Gastrocnemius medialis (tissue), 4 donors: Measurements from ENCODE around the gene MINK1. TPM values are rescaled to one million over a fixed set of nuclear protein-coding genes. Genes with fewer than 3 reads are reported as not detected.

Experiments used
- ATAC-seq, 2 donors: fragments of 150-250 bp; one replicate each; pipeline ENCODE4 v1.9.1; 2016
- DNase-seq, 2 donors: peaks; one replicate each; pipeline ENCODE4 v3.0.0-alpha.2; 2019
- H3K27ac ChIP-seq, 4 donors: fragments of 200-600 bp; sonication (generic); 1 replicate in 1 of 4; 2 replicates in 3 of 4; pipeline ENCODE4 v1.5.1; 2016 to 2018; ENCODE audit warnings: mild to moderate bottlenecking in 2 of 4, moderate library complexity in 1 of 4
- H3K27me3 ChIP-seq, 3 donors: fragments of 200-600 bp; sonication (generic) in 2 of 3; 1 replicate in 1 of 3; 2 replicates in 2 of 3; pipeline versions ENCODE4 v1.5.1 to v1.6.0; 2016 to 2019; ENCODE audit warnings: mild to moderate bottlenecking in 1 of 3, moderate library complexity in 1 of 3
- H3K36me3 ChIP-seq, 2 donors: fragments of 200-600 bp; sonication (generic) in 1 of 2; one replicate each; pipeline ENCODE4 v1.5.1; 2017 to 2018
- H3K4me1 ChIP-seq, 2 donors: fragments of 200-600 bp; sonication (generic) in 1 of 2; one replicate each; pipeline ENCODE4 v1.5.1; 2016 to 2017; ENCODE audit warnings: mild to moderate bottlenecking in 2 of 2
- H3K4me3 ChIP-seq, 4 donors: fragments of 200-600 bp; sonication (generic) in 3 of 4; 1 replicate in 1 of 4; 2 replicates in 3 of 4; pipeline ENCODE4 v1.5.1; 2016 to 2019; ENCODE audit warnings: mild to moderate bottlenecking in 2 of 4
- H3K9me3 ChIP-seq, 3 donors: fragments of 200-600 bp; sonication (generic) in 2 of 3; 1 replicate in 1 of 3; 2 replicates in 2 of 3; pipeline ENCODE4 v1.5.1; 2016 to 2019
- CTCF ChIP-seq, 5 experiments: fragments of 450-650 bp in 3 of 5; fragments of 200-600 bp in 2 of 5; sonication (generic) in 2 of 5; IDR thresholded peaks in 4 of 5; conservative IDR thresholded peaks in 1 of 5; 1 replicate in 4 of 5; 2 replicates in 1 of 5; pipeline ENCODE4 v1.5.1; 2016 to 2019; ENCODE audit warnings: antibody characterized with exemption in 5 of 5, mild to moderate bottlenecking in 3 of 5, moderate library complexity in 3 of 5
- POLR2A ChIP-seq, 2 donors: fragments of 450-650 bp; IDR thresholded peaks; one replicate each; pipeline ENCODE4 v1.6.1; 2017; ENCODE audit warnings: antibody characterized with exemption in 2 of 2, mild to moderate bottlenecking in 2 of 2, moderate library complexity in 2 of 2
- in situ Hi-C, 4 donors: fragments of 200-750 bp; cut with MboI; loops; one replicate each; pipeline versions ENCODE4 v1.15.0 to v1.8.0; 2017; ENCODE audit warnings: low sequenced_read_pairs in 4 of 4
- intact Hi-C: fragments of 100-400 bp; cut with DNase I; formaldehyde crosslinking; loops from one replicate; pipeline ENCODE4 v1.15.1; 2023; ENCODE audit warnings: low total_unique reads
- total RNA-seq, 4 donors: library from RNA; depleted of rRNA; stranded (reverse); fragments of >200 nt; gene quantifications; one replicate each; pipeline versions ENCODE4 v1.1.0 to v1.2.3, GENCODE V29; 2016

Gene MINK1
- total RNA-seq, 4 donors from 2014 or later = 11.7 to 20.2 (median 15.3) TPM

- Histone ChIP-seq H3K27me3 (peaks cover 21 to 37% (median 30%) of the 10 kb centered on the region in 3 donors), H3K9me3 (no peaks in the 10 kb centered on the region), H3K27ac (no peak overlapping the region), H3K4me1 (peaks cover 36 to 44% of the 10 kb centered on the region in 2 donors), H3K36me3 (no peaks in the 10 kb centered on the region), H3K4me3 (no peak overlapping the region)
- intact Hi-C loops (no loop called here), in situ Hi-C loops (loop anchor here (5.0 to 25.0 kb wide), 4 partner anchors 53 to 99 kb away; partner anchors contain the start of genes C17orf107 (in 2 of the 4), CXCL16 (in 1 of the 4), MED11 (in 1 of the 4) and ZMYND15 (in 1 of the 4))
- DNase-seq (no peak), ATAC-seq (no peak)
- TF ChIP-seq CTCF (IDR thresholded peaks at IDR 0.05 in 4 of 5, conservative IDR thresholded peaks at IDR 0.05 in 1 of 5) (no peak), POLR2A (IDR thresholded peaks at IDR 0.05) (no peak)
These were observed 44.9 kb upstream of the MINK1 start for GRCh38 chr17:4788159-4788806.

- Histone ChIP-seq H3K4me1 (peaks cover 36 to 44% of the 10 kb centered on the region in 2 donors), H3K27ac (peak within 1 kb of the TSS; percentile 91 to 97 (median 95)), H3K9me3 (no peaks in the 10 kb centered on the region), H3K27me3 (peaks cover 13 to 29% (median 22%) of the 10 kb centered on the region in 3 donors), H3K36me3 (no peaks in the 10 kb centered on the region), H3K4me3 (peak within 1 kb of the TSS; percentile 63 to 81 (median 68))
- DNase-seq (no peak), ATAC-seq (no peak)
- no peak for TF ChIP-seq CTCF (IDR thresholded peaks at IDR 0.05 in 4 of 5, conservative IDR thresholded peaks at IDR 0.05 in 1 of 5)
- TF ChIP-seq POLR2A (IDR thresholded peaks at IDR 0.05) = no peak
- in situ Hi-C loops = loop anchor here (5.0 to 25.0 kb wide), 4 partner anchors 54 to 98 kb away; partner anchors contain the start of genes C17orf107 (in 2 of the 4), CXCL16 (in 1 of the 4), MED11 (in 1 of the 4) and ZMYND15 (in 1 of the 4)
- intact Hi-C loops = no loop called here
These were observed 44.1 kb upstream of the MINK1 start, which contains the start of gene GLTPD2 for GRCh38 chr17:4788807-4789700. Gene GLTPD2 (plus strand): TSS chr17:4788964. CDS start chr17:4789012, 48 bp downstream.

GRCh38 chr17:4789701-4789950 lies 43.5 kb upstream of the MINK1 start:
- Histone ChIP-seq H3K27me3 (peaks cover 9 to 23% (median 17%) of the 10 kb centered on the region in 3 donors), H3K9me3 (no peaks in the 10 kb centered on the region), H3K4me1 (peaks cover 36 to 44% of the 10 kb centered on the region in 2 donors), H3K4me3 (peak overlapping the region; percentile 63 to 81 (median 68)), H3K36me3 (no peaks in the 10 kb centered on the region), H3K27ac (peak overlapping the region; percentile 91 to 97 (median 95))
- in situ Hi-C loops (loop anchor here (5.0 to 25.0 kb wide), 4 partner anchors 55 to 98 kb away; partner anchors contain the start of genes C17orf107 (in 2 of the 4), CXCL16 (in 1 of the 4), MED11 (in 1 of the 4) and ZMYND15 (in 1 of the 4)), intact Hi-C loops (no loop called here)
- DNase-seq (no peak), ATAC-seq (peak in 1 of 2 donors; percentile 18)
- no peak for TF ChIP-seq POLR2A (IDR thresholded peaks at IDR 0.05)
- TF ChIP-seq CTCF (IDR thresholded peaks at IDR 0.05 in 4 of 5, conservative IDR thresholded peaks at IDR 0.05 in 1 of 5) = no peak

GRCh38 chr17:4789951-4790704 lies 43.0 kb upstream of the MINK1 start:
- DNase-seq (peak; percentile 63 to 78), ATAC-seq (peak; percentile 92 to 94)
- intact Hi-C loops (loop anchor here (1.0 to 10.0 kb wide), 4 partner anchors 17 to 215 kb away; partner anchors contain the start of genes MED11, MINK1 and PLD2), in situ Hi-C loops (loop anchor here (5.0 to 25.0 kb wide), 4 partner anchors 55 to 97 kb away; partner anchors contain the start of genes C17orf107 (in 2 of the 4), CXCL16 (in 1 of the 4), MED11 (in 1 of the 4) and ZMYND15 (in 1 of the 4))
- TF ChIP-seq CTCF (IDR thresholded peaks at IDR 0.05 in 4 of 5, conservative IDR thresholded peaks at IDR 0.05 in 1 of 5) = peak; percentile 68 to 93 (median 90)
- TF ChIP-seq POLR2A (IDR thresholded peaks at IDR 0.05) = peak; percentile 83 to 88
- Histone ChIP-seq H3K4me3 (peak overlapping the region; percentile 63 to 81 (median 68)), H3K9me3 (no peaks in the 10 kb centered on the region), H3K36me3 (no peaks in the 10 kb centered on the region), H3K4me1 (peaks cover 36 to 43% of the 10 kb centered on the region in 2 donors), H3K27me3 (peaks cover 7 to 19% (median 13%) of the 10 kb centered on the region in 3 donors), H3K27ac (peak overlapping the region; percentile 91 to 97 (median 95))
